HG03060 (cell line): ENCODE data around the gene ANKRD6.

ENCODE experiments used
- ATAC-seq: cut with Tn5 transposase; IDR thresholded peaks from one replicate; pipeline ENCODE4 v1.9.1; 2021; ENCODE audit warnings: low read depth, moderate number of reproducible peaks; ENCODE audit not compliant: unreplicated experiment

ANKRD6 gene

GRCh38 chr6:89555031-89555430 is 122.1 kb downstream of the ANKRD6 start:
- ATAC-seq = no peak

- ATAC-seq = no peak
Measured at GRCh38 chr6:89555806-89556205, 122.9 kb downstream of the ANKRD6 start.

- ATAC-seq = no peak
Measured at GRCh38 chr6:89559487-89559886, 126.5 kb downstream of the ANKRD6 start.

GRCh38 chr6:89562093-89562973 is 129.4 kb downstream of the ANKRD6 start:
- ATAC-seq = no peak

GRCh38 chr6:89563866-89564265 is 130.9 kb downstream of the ANKRD6 start:
- no peak for ATAC-seq

GRCh38 chr6:89564752-89565427 is 131.9 kb downstream of the ANKRD6 start:
- ATAC-seq = no peak

- no peak for ATAC-seq
Measured at GRCh38 chr6:89566008-89566800, 133.3 kb downstream of the ANKRD6 start.

- ATAC-seq = no peak
Measured at GRCh38 chr6:89566930-89567629, 134.1 kb downstream of the ANKRD6 start.

- ATAC-seq = no peak
Measured at GRCh38 chr6:89567630-89568390, 134.9 kb downstream of the ANKRD6 start.

- no peak for ATAC-seq
Measured at GRCh38 chr6:89574910-89575561, 142.1 kb downstream of the ANKRD6 start.

- no peak for ATAC-seq
Measured at GRCh38 chr6:89575562-89575960, 142.6 kb downstream of the ANKRD6 start.

- ATAC-seq = no peak
Measured at GRCh38 chr6:89580997-89581666, 148.2 kb downstream of the ANKRD6 start.

- no peak for ATAC-seq
Measured at GRCh38 chr6:89581689-89582088, 148.7 kb downstream of the ANKRD6 start.

- no peak for ATAC-seq
Measured at GRCh38 chr6:89582669-89583325, 149.8 kb downstream of the ANKRD6 start.

GRCh38 chr6:89583559-89583958 is 150.6 kb downstream of the ANKRD6 start:
- no peak for ATAC-seq

- no peak for ATAC-seq
Measured at GRCh38 chr6:89584539-89584938, 151.6 kb downstream of the ANKRD6 start.

- ATAC-seq = no peak
Measured at GRCh38 chr6:89585154-89585553, 152.2 kb downstream of the ANKRD6 start.
